ENCODE data around the gene MLLT10. TPM values are rescaled to one million over a fixed set of nuclear protein-coding genes. Genes with fewer than 3 reads are reported as not detected.
"Not testable (repeated sequence)": the region's sequence is repeated elsewhere in the genome, so short reads cannot be mapped to it uniquely, and the experiment has no call there.

Gene MLLT10
- total RNA-seq, 1 experiment from 2014 or later = 45.2 TPM

DNA sequence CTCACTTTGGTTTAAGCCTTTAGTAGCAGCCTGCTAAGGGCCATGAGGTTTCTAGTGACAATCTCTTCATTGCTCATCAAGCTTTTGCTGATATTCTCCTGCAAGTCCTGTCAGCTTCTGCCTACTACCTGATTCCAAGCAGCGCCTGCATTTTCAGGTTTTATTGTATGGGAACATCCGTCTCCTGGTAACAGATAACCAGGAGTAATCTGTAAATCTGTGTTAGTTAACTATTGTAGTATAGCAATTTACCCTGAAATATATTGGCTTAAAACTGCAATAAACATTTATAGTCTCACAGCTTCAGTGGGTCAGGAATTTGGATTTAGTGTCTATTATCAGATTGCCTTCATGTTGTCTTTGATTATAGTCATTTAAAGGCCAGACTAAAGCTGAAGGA, 94.0 kb downstream of the MLLT10 start:
- Histone ChIP-seq H4K20me1 (ENCODE audit: insufficient read depth) (peaks cover 2% of the 10 kb centered on the region), H3K36me3 (ENCODE audit: control insufficient read depth in 1 of 2, insufficient read depth in 2 of 2, low read length in 2 of 2) (peaks cover 0 to 11% of the 10 kb centered on the region in 2 experiments; a peak in 1 of 4 replicates), H3K9me3 (ENCODE audit: control insufficient read depth in 1 of 2, insufficient read depth in 1 of 2, low read depth in 1 of 2, low read length in 2 of 2) (no peaks in the 10 kb centered on the region), H3K79me2 (ENCODE audit: insufficient read depth, low read length) (peaks cover 47% of the 10 kb centered on the region), H3K27me3 (ENCODE audit: insufficient read depth, low read length) (no peaks in the 10 kb centered on the region), H3K4me2 (ENCODE audit: low read length) (no peak overlapping the region), H3K9ac (ENCODE audit: low read length) (no peak overlapping the region), H3K9me2 (ENCODE audit: insufficient read depth) (no peaks in the 10 kb centered on the region), H2AFZ (ENCODE audit: low read depth, low read length, poor library complexity, severe bottlenecking) (no peak overlapping the region), H3K4me1 (ENCODE audit: control insufficient read depth in 1 of 2, insufficient read depth in 2 of 2, low read length in 2 of 2) (peaks cover 0 to 14% of the 10 kb centered on the region in 2 experiments; a peak in 1 of 4 replicates), H3K27ac (ENCODE audit: low read depth, low read length) (no peak overlapping the region), H3K4me3 (replicated peaks in 1 of 2; ENCODE audit: low read depth in 1 of 2, low read length in 2 of 2) (no peak overlapping the region)
- TF ChIP-seq JUND (IDR thresholded peaks at IDR 0.05) (no peak), ZFX (IDR thresholded peaks at IDR 0.05) (no peak), SRF (IDR thresholded peaks at IDR 0.05; ENCODE audit: low read depth) (no peak), ELF1 (IDR thresholded peaks at IDR 0.05; ENCODE audit: borderline replicate concordance, low read depth) (no peak), SP1 (IDR thresholded peaks at IDR 0.05; ENCODE audit: low read depth) (no peak), POLR2A (IDR thresholded peaks at IDR 0.05; ENCODE audit: borderline replicate concordance, extremely low read depth, insufficient read depth, insufficient read length) (no peak)
- TF ChIP-seq, protein P1, sequence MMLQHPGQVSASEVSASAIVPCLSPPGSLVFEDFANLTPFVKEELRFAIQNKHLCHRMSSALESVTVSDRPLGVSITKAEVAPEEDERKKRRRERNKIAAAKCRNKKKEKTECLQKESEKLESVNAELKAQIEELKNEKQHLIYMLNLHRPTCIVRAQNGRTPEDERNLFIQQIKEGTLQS (IDR thresholded peaks at IDR 0.05) = no peak
- ChIA-PET POLR2A (no interaction called here), CTCF (no interaction called here), RAD21 (ENCODE audit: low non-redundant PET in 1 of 2, low total read pairs in 2 of 2, uncharacterized antibody in 2 of 2, unreplicated experiment in 2 of 2) (interaction anchor here in 1 of 2 experiments (0.7 kb wide), 1 partner anchor 29 kb away, joined by 3 read pairs; no protein-coding TSS in a partner anchor)
- BruUV-seq (replicated peaks) = no TSS peak
- intact Hi-C loops (cut with micrococcal nuclease) = no loop called here
- no peak for ATAC-seq
- no peak for DNase-seq (ENCODE audit: low read depth, low spot score)

DNA sequence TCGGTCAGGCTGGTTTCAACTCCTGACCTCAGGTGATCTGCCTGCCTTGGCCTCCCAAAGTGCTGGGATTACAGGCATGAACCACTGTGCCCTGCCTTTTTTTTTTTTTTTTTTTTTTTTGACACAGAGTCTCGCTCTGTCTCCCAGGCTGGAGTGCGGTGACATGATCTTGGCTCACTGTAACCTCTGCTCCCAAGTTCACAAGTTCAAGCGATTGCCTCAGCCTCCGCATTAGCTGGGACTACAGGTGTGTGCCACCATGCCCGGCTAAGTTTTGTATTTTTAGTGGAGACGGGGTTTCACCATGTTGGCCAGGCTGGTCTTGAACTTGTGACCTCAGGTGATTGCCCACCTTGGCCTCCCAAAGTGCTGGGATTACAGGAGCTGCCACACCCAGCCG, 94.6 kb downstream of the MLLT10 start:
- peaks cover 43% of the 10 kb centered on the region for H3K79me2 ChIP-seq (ENCODE audit: insufficient read depth, low read length)
- H3K9me2 ChIP-seq (ENCODE audit: insufficient read depth); intact Hi-C loops (cut with micrococcal nuclease); H2AFZ ChIP-seq (ENCODE audit: low read depth, low read length, poor library complexity, severe bottlenecking); H4K20me1 ChIP-seq (ENCODE audit: insufficient read depth); ATAC-seq; H3K27ac ChIP-seq (ENCODE audit: low read depth, low read length); H3K4me2 ChIP-seq (ENCODE audit: low read length); DNase-seq (ENCODE audit: low read depth, low spot score); BruUV-seq (replicated peaks); H3K9ac ChIP-seq (ENCODE audit: low read length); POLR2A ChIA-PET; H3K4me3 ChIP-seq (replicated peaks in 1 of 2; ENCODE audit: low read depth in 1 of 2, low read length in 2 of 2); CTCF ChIA-PET; H3K9me3 ChIP-seq (ENCODE audit: control insufficient read depth in 1 of 2, insufficient read depth in 1 of 2, low read depth in 1 of 2, low read length in 2 of 2); H3K27me3 ChIP-seq (ENCODE audit: insufficient read depth, low read length): not testable (repeated sequence)
- RAD21 ChIA-PET (ENCODE audit: low non-redundant PET in 1 of 2, low total read pairs in 2 of 2, uncharacterized antibody in 2 of 2, unreplicated experiment in 2 of 2) = interaction anchor here in 1 of 2 experiments (0.7 kb wide), 2 partner anchors 28 to 111 kb away, joined by 3 to 4 read pairs; no protein-coding TSS in a partner anchor
- H3K36me3 ChIP-seq (ENCODE audit: control insufficient read depth in 1 of 2, insufficient read depth in 2 of 2, low read length in 2 of 2) = peaks cover 0 to 10% of the 10 kb centered on the region in 2 experiments; a peak in 1 of 4 replicates
- peaks cover 0 to 14% of the 10 kb centered on the region in 2 experiments; a peak in 1 of 4 replicates for H3K4me1 ChIP-seq (ENCODE audit: control insufficient read depth in 1 of 2, insufficient read depth in 2 of 2, low read length in 2 of 2)
